GM21529 (cell line): ENCODE data around the gene TTC9C.
"Not testable (repeated sequence)": the region's sequence is repeated elsewhere in the genome, so short reads cannot be mapped to it uniquely, and the experiment has no call there.

Experiments used
- ATAC-seq: cut with Tn5 transposase; IDR thresholded peaks from one replicate; pipeline ENCODE4 v1.9.1; 2021; ENCODE audit not compliant: unreplicated experiment

Gene TTC9C

GRCh38 chr11:62749931-62750330 lies 21.6 kb downstream of the TTC9C start:
- ATAC-seq, result not testable (repeated sequence)

DNA sequence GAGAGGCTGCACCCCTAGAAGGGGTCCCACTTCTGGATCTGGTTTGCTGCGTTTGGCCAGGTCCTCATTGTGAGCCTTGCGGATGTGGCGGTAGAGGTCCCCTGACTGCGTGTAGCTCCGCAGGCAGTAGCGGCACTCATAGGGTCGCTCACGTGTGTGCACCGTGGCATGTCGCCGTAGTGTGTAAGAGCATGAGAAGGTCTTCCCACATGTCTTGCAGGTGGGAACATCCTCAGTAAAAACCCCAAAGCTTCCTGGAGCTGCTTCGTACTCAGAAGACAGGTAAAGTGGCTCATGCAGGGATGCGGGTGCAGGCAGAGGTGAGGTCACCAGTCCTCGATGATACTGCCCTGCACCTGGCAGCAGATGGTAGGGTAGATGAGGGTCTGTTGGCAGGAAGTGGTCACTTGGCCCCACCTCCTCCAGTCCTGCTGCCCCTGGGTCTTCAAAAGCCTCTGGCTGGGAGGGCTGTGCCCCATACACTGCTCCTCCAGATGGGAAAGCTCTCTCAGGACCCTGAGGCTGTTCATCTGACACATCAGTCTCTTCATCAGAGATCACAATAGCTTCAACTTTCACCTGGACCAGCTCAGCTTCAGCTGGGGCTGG lies 24.0 kb downstream of the TTC9C start:
- ATAC-seq, result no peak

DNA sequence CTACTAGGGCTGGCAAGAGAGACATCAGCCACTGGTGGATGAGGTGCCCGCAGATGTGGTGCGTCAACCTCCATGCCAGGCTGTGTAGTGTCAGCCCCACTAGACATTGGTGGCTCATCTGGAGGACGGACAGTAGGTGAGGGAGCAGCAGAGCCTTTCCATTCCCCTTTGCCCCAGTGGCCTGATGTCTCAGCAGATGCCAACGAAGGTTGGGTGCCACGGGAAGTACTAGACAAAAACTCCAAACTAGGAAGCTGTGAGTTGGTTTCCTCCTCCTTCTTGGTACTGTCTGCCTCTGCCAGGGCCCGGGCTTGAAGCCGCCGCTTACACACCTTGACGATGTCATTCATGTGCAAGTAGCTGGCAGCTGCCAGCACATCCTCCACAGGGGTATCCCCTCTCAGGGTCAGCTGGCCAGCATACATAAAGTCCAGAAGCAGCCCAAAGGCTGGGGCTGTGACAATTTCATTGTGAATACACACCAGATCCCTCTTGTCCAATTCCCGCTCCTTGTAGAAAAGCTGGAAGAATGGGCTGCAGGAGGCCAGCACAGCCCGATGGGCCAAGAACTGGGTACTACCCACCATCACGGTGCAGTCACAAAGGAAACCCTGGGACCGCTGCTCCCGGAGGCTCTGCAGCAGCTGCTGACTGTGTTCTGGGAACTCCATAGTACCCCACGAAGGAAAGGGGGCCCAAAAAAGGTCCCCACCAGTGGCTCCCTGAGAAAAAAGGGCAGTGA lies 24.9 kb downstream of the TTC9C start:
- ATAC-seq, result peak; percentile 8

DNA sequence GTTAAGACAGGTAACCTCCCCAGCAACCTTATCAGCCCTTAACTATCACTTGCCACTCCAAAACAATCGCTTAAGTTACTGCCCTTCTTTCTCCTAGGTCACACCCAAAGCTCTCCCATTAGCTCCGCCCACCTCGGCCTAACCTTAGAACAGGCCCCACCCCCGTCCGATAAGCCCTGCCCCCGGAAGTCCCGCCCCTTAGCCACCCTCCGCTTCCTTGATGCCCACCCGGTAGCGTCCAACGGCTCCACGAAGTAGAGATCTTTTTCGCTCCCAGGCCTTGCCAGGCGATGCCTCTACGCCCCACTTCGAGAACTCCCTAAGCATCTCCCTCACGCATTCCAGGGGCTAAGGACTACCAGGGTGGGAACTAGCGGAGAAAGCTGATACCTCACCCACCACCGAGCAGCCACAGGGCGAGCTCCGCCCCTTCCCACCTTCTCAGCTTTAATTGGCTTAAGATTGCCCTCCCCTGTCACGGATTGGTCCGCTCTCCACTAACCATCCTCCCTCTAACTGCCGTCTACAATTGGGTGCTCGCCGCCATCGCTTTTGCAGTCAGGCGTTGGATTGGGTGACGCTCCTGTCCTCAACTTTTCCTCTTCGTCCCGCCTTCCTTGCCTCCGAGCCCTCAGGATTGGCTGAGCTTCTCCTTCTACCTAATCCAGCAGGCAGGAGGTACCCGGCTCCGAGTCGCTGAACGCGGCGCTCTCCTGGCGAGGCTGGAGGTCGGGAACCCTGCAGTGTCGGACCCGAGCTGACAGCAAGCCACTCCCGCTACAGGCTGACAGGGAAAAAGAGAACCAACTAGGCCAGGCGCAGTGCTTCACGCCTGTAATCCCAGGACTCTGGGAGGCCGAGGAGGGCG lies 25.7 kb downstream of the TTC9C start, which contains the start of gene ZBTB3:
Gene ZBTB3 (minus strand): TSS at position 425 of the 868 bp plus-strand sequence. CDS start 496 bp downstream, outside the sequence.
- peak; percentile 93 for ATAC-seq

DNA sequence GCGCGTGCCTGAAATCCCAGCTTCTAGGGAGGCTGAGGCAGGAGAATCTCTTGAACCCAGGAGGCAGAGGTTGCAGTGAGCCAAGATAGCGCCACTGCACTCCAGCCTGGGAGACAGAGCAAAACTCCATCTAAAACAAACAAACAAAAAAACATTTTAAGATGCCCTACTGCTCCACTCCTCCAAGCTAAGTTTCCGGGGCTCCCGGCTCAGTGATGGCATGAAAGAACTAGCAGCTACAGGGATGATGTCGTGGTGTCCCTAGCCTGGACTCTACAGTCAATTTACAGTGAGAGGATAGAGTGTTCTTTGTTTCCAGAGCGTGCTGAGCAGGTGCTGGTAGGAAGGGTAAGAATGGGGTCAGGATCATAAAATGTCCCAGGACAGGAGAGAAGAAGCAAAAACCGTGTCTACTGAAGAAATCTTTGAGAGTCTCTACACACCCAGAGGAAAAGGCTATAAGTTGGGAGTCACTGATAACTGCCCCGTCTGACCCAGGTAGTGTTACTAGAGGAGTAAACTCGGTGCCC lies 26.9 kb downstream of the TTC9C start:
- ATAC-seq, result no peak

DNA sequence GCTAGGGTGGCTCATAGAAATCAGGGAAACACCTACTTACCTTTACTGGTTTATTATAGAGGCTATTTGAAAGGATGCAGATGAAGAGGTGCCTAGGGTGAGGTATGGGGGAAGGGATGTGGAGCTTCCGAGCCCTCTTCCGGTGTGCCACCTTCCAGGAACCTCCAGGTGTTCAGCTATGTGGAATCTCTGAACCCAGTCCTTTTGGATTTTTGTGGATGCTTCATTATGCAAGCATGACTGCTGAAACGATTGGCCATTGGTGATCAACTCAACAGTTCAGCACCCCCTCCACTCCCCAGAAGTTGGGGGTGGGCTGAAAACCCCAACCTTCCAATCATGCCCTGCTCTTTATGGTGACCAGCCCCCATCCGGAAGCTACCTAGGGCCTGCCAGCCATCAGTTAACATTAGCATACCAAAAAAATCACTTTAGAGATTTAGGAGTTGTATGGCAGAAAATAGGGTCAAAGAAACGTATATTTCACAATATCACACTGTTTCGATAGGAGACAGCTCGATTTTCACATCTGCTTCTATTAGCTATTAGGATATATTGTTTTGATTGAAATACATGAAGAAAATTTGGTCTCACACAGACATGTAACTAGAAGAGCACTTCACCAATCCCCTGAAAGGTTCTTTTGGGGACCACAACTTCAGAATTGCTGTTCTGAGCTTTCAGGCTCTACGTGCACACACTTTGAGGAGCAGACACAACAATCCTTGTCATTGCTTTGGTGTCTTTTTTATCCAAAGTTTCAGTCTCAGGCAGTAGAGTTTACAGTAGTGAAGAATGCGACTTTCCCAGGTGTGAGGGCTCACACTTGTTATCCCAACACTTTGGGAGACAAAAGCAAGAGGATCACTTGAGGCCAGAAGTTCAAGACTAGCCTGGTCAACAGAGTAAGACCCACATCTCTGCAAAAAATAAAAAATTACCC lies 29.8 kb downstream of the TTC9C start:
- no peak for ATAC-seq

GRCh38 chr11:62760867-62761227 lies 32.6 kb downstream of the TTC9C start:
- not testable (repeated sequence) for ATAC-seq

DNA sequence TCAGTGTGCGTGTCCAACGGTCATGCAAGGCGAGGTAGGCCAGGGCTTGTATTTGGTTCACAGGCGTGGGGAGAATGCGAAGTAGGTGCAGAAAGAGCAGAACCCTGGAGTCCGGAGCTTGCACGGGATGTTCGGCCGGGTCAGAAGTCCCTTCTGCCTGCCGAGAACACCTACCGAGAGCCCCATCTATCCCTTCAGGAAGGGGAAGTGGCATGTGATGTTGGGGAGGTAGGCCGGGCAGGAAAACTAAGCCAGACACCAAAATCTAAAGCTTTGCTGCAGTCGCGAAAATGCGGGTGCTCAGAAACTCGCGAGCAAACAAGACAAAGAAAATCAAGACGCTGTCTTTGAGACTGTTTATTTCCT lies 42.5 kb downstream of the TTC9C start:
- no peak for ATAC-seq

DNA sequence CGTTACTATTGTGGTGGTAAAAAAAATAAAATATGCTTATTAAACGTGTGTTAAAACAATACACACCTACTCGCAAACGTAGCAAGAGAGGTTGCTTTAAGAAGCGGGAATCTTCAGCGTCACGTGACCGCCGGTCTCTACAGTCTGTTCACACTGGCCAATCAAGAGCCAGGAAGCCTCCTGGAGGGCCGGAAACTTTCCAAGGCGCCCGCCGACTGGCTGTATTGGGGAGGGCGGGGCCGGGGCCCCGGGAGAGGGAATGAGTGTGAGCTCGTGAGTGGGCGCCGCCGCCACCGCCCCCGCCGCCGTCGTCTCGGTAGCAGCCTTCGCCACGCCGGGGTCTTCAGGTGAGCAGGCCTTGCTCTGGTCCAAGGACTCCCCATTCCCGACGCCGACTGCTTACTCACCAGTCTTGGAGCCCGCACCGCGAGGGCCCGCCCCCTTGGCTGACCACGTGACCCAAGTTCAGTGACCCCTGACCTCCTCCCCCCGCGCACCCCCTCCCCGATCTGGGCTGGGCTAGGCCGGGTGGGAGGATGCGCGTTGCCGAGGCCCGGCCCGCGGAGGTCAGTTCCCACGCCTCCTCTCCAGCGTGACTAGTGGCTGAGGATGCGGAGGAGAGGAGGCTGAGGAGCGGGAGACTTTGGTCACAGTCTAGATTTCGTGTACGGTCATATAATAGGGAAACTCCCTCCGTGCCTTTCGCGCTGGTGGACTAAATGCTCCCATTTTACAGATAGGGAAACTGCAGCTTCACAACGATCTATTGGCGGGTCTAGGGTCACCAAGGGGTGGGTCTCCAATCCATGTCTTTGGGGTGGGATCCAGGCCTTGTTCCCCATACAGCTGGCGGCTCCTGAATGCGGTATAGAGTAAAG lies 43.1 kb downstream of the TTC9C start, which contains the start of gene TAF6L:
Gene TAF6L (plus strand): TSS at position 253 of the 878 bp plus-strand sequence. CDS start 4,388 bp downstream, outside the sequence.
- ATAC-seq, result peak; percentile 83

- no peak for ATAC-seq
These were observed 46.1 kb downstream of the TTC9C start for GRCh38 chr11:62774407-62774806.

- no peak for ATAC-seq
These were observed 47.4 kb downstream of the TTC9C start for GRCh38 chr11:62775646-62776045.

DNA sequence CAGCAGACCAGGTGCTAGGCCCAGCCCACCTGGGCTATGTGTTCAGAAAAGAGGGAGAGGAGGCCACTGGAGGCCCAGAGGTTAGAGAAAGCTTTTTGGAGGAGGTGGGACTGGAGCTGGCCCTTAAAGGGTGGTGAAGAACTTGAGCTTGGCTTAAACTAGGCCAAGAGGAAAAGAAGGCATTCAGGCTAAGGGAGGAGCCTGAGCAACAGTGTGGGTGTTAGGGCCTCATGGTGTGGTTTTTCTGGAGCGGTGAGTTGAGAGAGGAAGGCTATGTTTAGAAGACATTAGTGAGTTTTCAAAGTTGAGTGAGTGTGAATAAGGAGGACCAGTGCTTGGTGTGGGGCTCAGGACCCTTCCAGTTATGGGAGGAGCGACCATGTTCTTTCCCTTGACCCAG lies 49.1 kb downstream of the TTC9C start:
- ATAC-seq, result no peak

DNA sequence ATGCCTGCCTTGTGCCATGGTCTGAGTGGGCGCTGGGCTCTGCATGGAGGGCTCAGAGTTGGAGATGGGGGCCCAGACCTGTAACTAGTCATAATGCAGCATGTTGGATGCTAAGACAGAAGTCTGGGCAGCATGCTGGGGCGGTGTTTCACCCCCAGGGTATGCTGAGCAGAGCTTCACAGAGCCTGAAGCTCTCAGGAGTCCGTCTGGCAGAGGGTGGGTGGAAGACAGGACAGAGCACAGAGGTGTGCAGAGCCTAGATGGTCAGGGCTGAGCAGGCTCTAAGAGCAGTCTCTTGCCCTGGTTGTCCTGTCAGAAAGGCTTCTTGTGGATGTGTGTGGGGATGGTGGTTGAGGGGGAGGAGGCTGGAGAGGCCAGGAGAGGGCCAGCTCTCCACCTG lies 50.2 kb downstream of the TTC9C start:
- no peak for ATAC-seq

- ATAC-seq, result no peak
These were observed 54.5 kb downstream of the TTC9C start for GRCh38 chr11:62782753-62783152.

DNA sequence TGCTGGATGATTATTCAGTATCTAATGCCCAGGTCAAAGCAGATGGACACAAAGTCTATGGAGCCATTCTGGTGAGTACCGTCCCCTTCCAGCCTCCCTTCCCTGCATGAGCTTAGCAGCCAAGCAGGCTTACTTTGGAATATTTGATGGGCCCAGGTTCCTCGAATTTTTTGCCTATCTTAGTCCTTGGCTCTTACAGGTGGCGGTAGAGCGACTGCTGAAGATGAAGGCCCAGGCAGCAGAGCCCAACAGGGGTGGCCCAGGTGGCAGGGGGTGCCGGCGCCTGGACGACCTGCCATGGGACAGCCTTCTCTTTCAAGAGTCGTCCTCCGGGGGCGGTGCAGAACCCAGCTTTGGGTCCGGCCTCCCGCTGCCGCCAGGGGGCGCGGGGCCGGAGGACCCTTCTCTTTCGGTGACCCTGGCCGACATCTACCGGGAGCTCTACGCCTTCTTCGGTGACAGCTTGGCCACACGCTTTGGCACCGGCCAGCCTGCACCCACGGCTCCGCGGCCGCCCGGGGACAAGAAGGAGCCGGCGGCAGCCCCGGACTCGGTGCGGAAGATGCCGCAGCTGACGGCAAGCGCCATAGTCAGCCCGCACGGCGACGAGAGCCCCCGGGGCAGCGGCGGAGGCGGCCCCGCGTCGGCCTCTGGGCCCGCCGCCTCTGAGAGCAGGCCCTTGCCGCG lies 58.2 kb downstream of the TTC9C start:
- ATAC-seq, result peak; percentile 68

DNA sequence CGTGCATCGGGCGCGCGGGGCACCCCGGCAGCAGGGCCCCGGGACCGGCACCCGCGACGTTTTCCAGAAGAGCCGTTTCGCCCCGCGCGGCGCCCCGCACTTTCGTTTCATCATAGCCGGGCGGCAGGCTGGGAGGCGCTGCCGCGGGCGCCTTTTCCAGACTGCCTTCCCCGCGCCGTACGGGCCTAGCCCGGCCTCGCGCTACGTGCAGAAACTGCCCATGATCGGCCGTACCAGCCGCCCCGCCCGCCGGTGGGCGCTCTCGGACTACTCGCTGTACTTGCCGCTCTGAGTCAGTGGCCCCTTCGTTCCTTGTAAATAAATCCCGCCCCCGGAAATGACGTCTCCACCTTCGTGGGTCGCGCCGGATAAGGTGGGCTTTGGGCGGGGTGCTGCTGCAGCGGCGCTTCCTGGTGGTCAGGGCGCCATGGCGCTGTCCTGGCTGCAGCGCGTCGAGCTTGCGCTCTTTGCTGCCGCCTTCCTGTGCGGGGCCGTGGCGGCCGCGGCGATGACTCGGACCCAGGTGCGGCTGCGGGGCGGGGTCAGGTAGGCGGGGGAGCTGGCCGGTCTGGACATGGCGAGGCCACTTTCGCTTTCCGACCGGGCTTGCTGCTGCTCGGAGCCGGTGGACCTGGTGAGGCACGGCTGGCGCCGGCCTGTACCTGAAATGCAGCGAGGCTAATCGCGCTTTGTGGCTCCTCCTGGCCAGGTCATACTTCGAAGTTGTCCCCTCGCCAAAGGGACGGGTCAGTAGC lies 58.9 kb downstream of the TTC9C start, which contains the start of gene TMEM179B:
Gene TMEM179B (plus strand): TSS at position 398 of the 755 bp plus-strand sequence. CDS start 30 bp downstream, at position 428.
- ATAC-seq, result peak; percentile 58
